SK-N-SH treated with all-trans-retinoic acid at 6 μM for 48 hours (cell line): Measurements from ENCODE around the gene TMEM182.

Source experiments
- ATAC-seq: fragments of 200-7000 bp; cut with Tn5 transposase; 3 replicates; pipeline ENCODE4 v1.9.1; 2020; ENCODE audit warnings: mild to moderate bottlenecking, moderate library complexity
- ARNTL ChIP-seq: fragments of 450-650 bp; formaldehyde crosslinking; IDR thresholded peaks from 2 replicates; pipeline ENCODE4 v1.5.0; 2020; ENCODE audit warnings: low read depth, mild to moderate bottlenecking, moderate library complexity, borderline replicate concordance
- BACH2 ChIP-seq: fragments of 250-450 bp; sonication (Bioruptor Pico); IDR thresholded peaks from 2 replicates; pipeline ENCODE4 v1.9.0; 2021; ENCODE audit warnings: mild to moderate bottlenecking, borderline replicate concordance
- CSDC2 ChIP-seq: fragments of 250-450 bp; sonication (Bioruptor Pico); IDR thresholded peaks from 2 replicates; pipeline ENCODE4 v1.5.0; 2020; ENCODE audit warnings: mild to moderate bottlenecking, moderate library complexity
- CSRNP3 ChIP-seq: fragments of 250-450 bp; sonication (Bioruptor Pico); IDR thresholded peaks from 2 replicates; pipeline ENCODE4 v1.5.1; 2021; ENCODE audit warnings: mild to moderate bottlenecking, moderate library complexity
- ESRRG ChIP-seq: fragments of 250-450 bp; sonication (Bioruptor Pico); IDR thresholded peaks from 2 replicates; pipeline ENCODE4 v1.6.1; 2021; ENCODE audit warnings: mild to moderate bottlenecking
- ISL1 ChIP-seq: fragments of 250-450 bp; sonication (Bioruptor Pico); IDR thresholded peaks from 2 replicates; pipeline ENCODE4 v2.1.2; 2022; ENCODE audit warnings: mild to moderate bottlenecking, moderate library complexity
- OSR1 ChIP-seq: fragments of 250-450 bp; sonication (Bioruptor Pico); IDR thresholded peaks from 2 replicates; pipeline ENCODE4 v1.8.0; 2022; ENCODE audit warnings: moderate library complexity, mild to moderate bottlenecking, inconsistent platforms
- RARB ChIP-seq: fragments of 250-450 bp; sonication (Bioruptor Pico); IDR thresholded peaks from 2 replicates; pipeline ENCODE4 v1.8.0; 2021; ENCODE audit warnings: mild to moderate bottlenecking, moderate library complexity
- SNAI2 ChIP-seq: fragments of 250-450 bp; sonication (Bioruptor Pico); IDR thresholded peaks from 2 replicates; pipeline ENCODE4 v1.5.0; 2020; ENCODE audit warnings: mild to moderate bottlenecking, moderate library complexity
- TCF4 ChIP-seq: fragments of 250-450 bp; sonication (Bioruptor Pico); IDR thresholded peaks from 2 replicates; pipeline ENCODE4 v1.8.0; 2021; ENCODE audit warnings: mild to moderate bottlenecking, moderate library complexity, borderline replicate concordance
- TOX ChIP-seq: fragments of 250-450 bp; sonication (Bioruptor Pico); IDR thresholded peaks from 2 replicates; pipeline ENCODE4 v1.8.0; 2021; ENCODE audit warnings: mild to moderate bottlenecking, moderate library complexity, borderline replicate concordance
- TSHZ2 ChIP-seq: fragments of 250-450 bp; sonication (Bioruptor Pico); IDR thresholded peaks from 2 replicates; pipeline ENCODE4 v1.5.0; 2020; ENCODE audit warnings: mild to moderate bottlenecking, moderate library complexity
- ZC3H10 ChIP-seq: fragments of 250-450 bp; sonication (Bioruptor Pico); IDR thresholded peaks from 2 replicates; pipeline ENCODE4 v1.5.1; 2021; ENCODE audit warnings: mild to moderate bottlenecking, moderate library complexity
- ZFP3 ChIP-seq: fragments of 250-450 bp; sonication (Bioruptor Pico); IDR thresholded peaks from 2 replicates; pipeline ENCODE4 v1.5.0; 2020; ENCODE audit warnings: mild to moderate bottlenecking, moderate library complexity
- ZFP30 ChIP-seq: fragments of 450-650 bp; formaldehyde crosslinking; IDR thresholded peaks from 2 replicates; pipeline ENCODE4 v1.5.0; 2022; ENCODE audit warnings: mild to moderate bottlenecking, moderate library complexity
- ZNF565 ChIP-seq: fragments of 450-650 bp; formaldehyde crosslinking; conservative IDR thresholded peaks from 2 replicates; pipeline ENCODE4 v1.5.0; 2020; ENCODE audit warnings: low read depth, mild to moderate bottlenecking, moderate library complexity
- ZNF70 ChIP-seq: fragments of 450-650 bp; formaldehyde crosslinking; IDR thresholded peaks from 2 replicates; pipeline ENCODE4 v1.5.0; 2020; ENCODE audit warnings: mild to moderate bottlenecking, moderate library complexity
- ZNF8 ChIP-seq: fragments of 450-650 bp; formaldehyde crosslinking; IDR thresholded peaks from 2 replicates; pipeline ENCODE4 v1.5.0; 2020; ENCODE audit warnings: mild to moderate bottlenecking, moderate library complexity
- TF ChIP-seq, protein P1 (sequence below): fragments of 250-450 bp; sonication (Bioruptor Pico); IDR thresholded peaks from 2 replicates; pipeline ENCODE4 v1.8.0; 2020; ENCODE audit warnings: mild to moderate bottlenecking, moderate library complexity, borderline replicate concordance
- TF ChIP-seq, protein P2 (sequence below): fragments of 250-450 bp; sonication (Bioruptor Pico); IDR thresholded peaks from 2 replicates; pipeline ENCODE4 v1.5.1; 2020; ENCODE audit warnings: low read depth, mild to moderate bottlenecking, moderate library complexity

Gene TMEM182

DNA sequence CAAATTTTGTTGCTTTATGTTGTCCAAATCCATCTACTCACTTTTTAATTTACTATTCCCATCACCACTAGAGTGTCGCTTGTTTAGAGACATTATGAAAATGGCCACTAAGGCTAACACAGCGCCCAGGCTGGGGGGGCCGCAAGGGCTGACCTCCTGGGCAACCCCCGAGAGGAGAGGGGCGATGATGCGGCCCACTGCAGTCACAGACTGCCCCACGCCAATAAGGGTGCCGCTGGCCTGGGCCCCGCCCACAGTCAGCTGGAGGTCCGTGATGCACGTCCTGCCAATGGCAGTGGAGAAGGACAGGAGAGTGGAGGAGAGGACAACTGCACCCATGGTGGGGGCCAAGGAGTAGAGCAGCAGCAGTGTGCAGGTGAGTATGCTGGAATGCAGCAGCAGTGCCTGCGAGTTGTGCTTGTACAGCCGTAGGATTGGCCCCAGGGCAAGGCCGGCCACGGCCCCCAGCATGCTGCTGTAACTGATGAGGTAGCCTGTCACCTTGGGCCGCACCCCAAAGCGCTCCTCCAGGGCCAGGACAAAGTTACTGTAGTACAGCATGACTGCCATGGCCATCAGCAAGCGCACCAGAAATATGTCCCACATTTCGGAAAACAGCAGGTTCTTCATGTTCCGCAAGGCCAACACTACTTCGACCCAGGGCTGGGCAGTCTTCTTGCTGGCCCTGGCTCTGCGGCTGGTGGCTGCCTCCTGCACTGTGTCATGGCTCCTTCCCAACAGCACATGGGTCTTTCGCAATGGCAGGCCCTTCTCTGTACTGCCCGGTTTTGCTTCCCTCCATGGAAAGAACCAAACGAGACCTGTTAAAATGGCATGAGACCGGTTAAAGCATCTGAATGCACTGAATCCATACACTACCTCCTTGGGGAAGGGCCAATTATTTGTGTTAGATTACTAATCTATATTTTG is 43.2 kb upstream of the TMEM182 start:
- ATAC-seq = no peak
- TF ChIP-seq CSRNP3 (no peak), BACH2 (CRISPR knock-in tag) (no peak), ZC3H10 (CRISPR knock-in tag) (no peak), ARNTL (no peak), ESRRG (no peak), RARB (CRISPR knock-in tag) (no peak), ZNF8 (CRISPR knock-in tag) (no peak), ZNF565 (CRISPR knock-in tag) (no peak), ZFP30 (no peak)
- TF ChIP-seq, protein P1, sequence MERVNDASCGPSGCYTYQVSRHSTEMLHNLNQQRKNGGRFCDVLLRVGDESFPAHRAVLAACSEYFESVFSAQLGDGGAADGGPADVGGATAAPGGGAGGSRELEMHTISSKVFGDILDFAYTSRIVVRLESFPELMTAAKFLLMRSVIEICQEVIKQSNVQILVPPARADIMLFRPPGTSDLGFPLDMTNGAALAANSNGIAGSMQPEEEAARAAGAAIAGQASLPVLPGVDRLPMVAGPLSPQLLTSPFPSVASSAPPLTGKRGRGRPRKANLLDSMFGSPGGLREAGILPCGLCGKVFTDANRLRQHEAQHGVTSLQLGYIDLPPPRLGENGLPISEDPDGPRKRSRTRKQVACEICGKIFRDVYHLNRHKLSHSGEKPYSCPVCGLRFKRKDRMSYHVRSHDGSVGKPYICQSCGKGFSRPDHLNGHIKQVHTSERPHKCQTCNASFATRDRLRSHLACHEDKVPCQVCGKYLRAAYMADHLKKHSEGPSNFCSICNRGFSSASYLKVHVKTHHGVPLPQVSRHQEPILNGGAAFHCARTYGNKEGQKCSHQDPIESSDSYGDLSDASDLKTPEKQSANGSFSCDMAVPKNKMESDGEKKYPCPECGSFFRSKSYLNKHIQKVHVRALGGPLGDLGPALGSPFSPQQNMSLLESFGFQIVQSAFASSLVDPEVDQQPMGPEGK (CRISPR knock-in tag) = no peak
- TF ChIP-seq, protein P2, sequence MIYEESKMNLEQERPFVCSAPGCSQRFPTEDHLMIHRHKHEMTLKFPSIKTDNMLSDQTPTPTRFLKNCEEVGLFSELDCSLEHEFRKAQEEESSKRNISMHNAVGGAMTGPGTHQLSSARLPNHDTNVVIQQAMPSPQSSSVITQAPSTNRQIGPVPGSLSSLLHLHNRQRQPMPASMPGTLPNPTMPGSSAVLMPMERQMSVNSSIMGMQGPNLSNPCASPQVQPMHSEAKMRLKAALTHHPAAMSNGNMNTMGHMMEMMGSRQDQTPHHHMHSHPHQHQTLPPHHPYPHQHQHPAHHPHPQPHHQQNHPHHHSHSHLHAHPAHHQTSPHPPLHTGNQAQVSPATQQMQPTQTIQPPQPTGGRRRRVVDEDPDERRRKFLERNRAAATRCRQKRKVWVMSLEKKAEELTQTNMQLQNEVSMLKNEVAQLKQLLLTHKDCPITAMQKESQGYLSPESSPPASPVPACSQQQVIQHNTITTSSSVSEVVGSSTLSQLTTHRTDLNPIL (CRISPR knock-in tag) = no peak

GRCh38 chr2:102724016-102724490 is 37.8 kb upstream of the TMEM182 start:
- ATAC-seq = no peak
- TF ChIP-seq TSHZ2 (CRISPR knock-in tag) (no peak), ZNF70 (CRISPR knock-in tag) (no peak), RARB (CRISPR knock-in tag) (no peak), ISL1 (CRISPR knock-in tag) (no peak), ZFP3 (no peak), SNAI2 (CRISPR knock-in tag) (no peak), ZC3H10 (CRISPR knock-in tag) (no peak), ARNTL (no peak), BACH2 (CRISPR knock-in tag) (no peak), TCF4 (CRISPR knock-in tag) (no peak)
- TF ChIP-seq, protein P2 (CRISPR knock-in tag) = no peak

DNA sequence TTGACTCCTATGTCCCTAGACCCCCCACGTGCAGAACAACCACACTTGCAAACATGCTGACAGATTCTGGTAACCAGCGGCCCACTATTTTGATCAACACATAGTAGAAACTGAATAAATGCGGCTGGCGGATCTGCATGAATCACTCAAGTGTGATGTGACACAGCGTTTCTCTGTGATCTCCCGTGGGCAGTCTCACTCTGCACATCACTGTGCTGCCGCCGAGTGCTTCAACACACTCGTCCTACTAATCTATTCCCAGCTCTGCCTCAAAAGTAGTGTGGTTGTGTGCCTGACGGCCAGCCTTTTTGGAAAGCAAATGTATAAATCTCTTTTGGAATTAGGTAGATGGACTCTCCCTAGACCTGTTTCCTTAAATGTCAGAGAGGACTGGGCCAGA is 37.3 kb upstream of the TMEM182 start:
- no peak for TF ChIP-seq OSR1
- no peak for TF ChIP-seq TOX (CRISPR knock-in tag)
- no peak for TF ChIP-seq TCF4 (CRISPR knock-in tag)
- no peak for TF ChIP-seq BACH2 (CRISPR knock-in tag)
- TF ChIP-seq ZNF565 (CRISPR knock-in tag) = no peak
- no peak for TF ChIP-seq ZNF70 (CRISPR knock-in tag)
- TF ChIP-seq CSDC2 (CRISPR knock-in tag) = no peak
- no peak for TF ChIP-seq CSRNP3
- ATAC-seq = no peak
